Heart left ventricle (tissue), 13 donors: ENCODE measurements around the gene ALS2CL.

Source experiments
- CTCF ChIP-seq, 12 donors: fragments of 200-600 bp; sonication (generic) in 4 of 12; IDR thresholded peaks; one replicate each; pipeline versions ENCODE4 v1.5.0 to v1.8.0; 2018 to 2022; ENCODE audit warnings: antibody characterized with exemption in 12 of 12, mild to moderate bottlenecking in 5 of 12
- POLR2A ChIP-seq, 2 donors: fragments of 450-650 bp; IDR thresholded peaks; one replicate each; pipeline ENCODE4 v1.6.1; 2017; ENCODE audit warnings: antibody characterized with exemption in 2 of 2, mild to moderate bottlenecking in 2 of 2, moderate library complexity in 2 of 2
- donor health status: ischemic (EF 13 %, LVEDD 7.1; RV severe dilation, severe dysfunction).
- donor health status: DM: no; HTN: yes; CAD: no.
- donor health status: DM: no; HTN: no; CAD: no.
- donor health status: ischemic (EF 25% LVEDD 6.9; RV normal size, moderate dysfunction).
- donor health status: ischemic (EF 25% LVEDD 5.7; RV mildly dilated, moderate dysfunction).
- donor health status: ischemic (EF 35%, LVEDD 5.7; RV mildly dilated, moderate dysfunction).
- donor health status: nonischemic (EF 11% LVEDD 7.7; RV severe dilation, severe dysfunction).
- donor health status: DM: yes; HTN: yes; CAD: no.
- donor health status: PGD.
- donor health status: ischemic (EF 29% LVEDD 5.4; RV normal size, mild dysfunction).
- donor health status: nonischemic (EF 23%, LVEDD 6.1; RV moderate dilation, normal function).

GRCh38 chr3:46663591-46664135 lies 29.8 kb downstream of the ALS2CL start:
- TF ChIP-seq CTCF (IDR thresholded peaks at IDR 0.05): peak in 11 of 12 donors; percentile 25 to 57 (median 38)
- TF ChIP-seq POLR2A (IDR thresholded peaks at IDR 0.05): no peak
